HG03064 (cell line): ENCODE results near the gene DENND2D.

Source experiments
- ATAC-seq: cut with Tn5 transposase; IDR thresholded peaks from one replicate; pipeline ENCODE4 v1.9.1; 2021; ENCODE audit warnings: low read depth; ENCODE audit not compliant: unreplicated experiment

DENND2D gene

GRCh38 chr1:111199881-111200801 lies at the start of gene DENND2D:
TSS of gene DENND2D (minus strand) at chr1:111200646. CDS start at chr1:111200459, 187 bp downstream.
- ATAC-seq, result no peak

- no peak for ATAC-seq
These were observed 49.5 kb upstream of the DENND2D start for GRCh38 chr1:111249960-111250359.

GRCh38 chr1:111247125-111247838 lies 46.8 kb upstream of the DENND2D start:
- ATAC-seq, result no peak

- no peak for ATAC-seq
These were observed 42.5 kb upstream of the DENND2D start for GRCh38 chr1:111242805-111243523.

GRCh38 chr1:111241797-111242196 lies 41.4 kb upstream of the DENND2D start:
- ATAC-seq, result no peak

GRCh38 chr1:111238056-111238795 lies 37.8 kb upstream of the DENND2D start:
- ATAC-seq, result no peak

GRCh38 chr1:111236806-111237205 lies 36.4 kb upstream of the DENND2D start:
- no peak for ATAC-seq

- ATAC-seq, result no peak
These were observed 35.9 kb upstream of the DENND2D start for GRCh38 chr1:111236379-111236778.

GRCh38 chr1:111234866-111235265 lies 34.4 kb upstream of the DENND2D start:
- no peak for ATAC-seq

GRCh38 chr1:111234258-111234657 lies 33.8 kb upstream of the DENND2D start:
- no peak for ATAC-seq

GRCh38 chr1:111232134-111232533 lies 31.7 kb upstream of the DENND2D start:
- no peak for ATAC-seq

GRCh38 chr1:111228748-111229126 lies 28.3 kb upstream of the DENND2D start:
- no peak for ATAC-seq

- ATAC-seq, result no peak
These were observed 27.7 kb upstream of the DENND2D start for GRCh38 chr1:111227851-111228747.

- ATAC-seq, result no peak
These were observed 27.0 kb upstream of the DENND2D start, which contains the start of gene CHI3L2 for GRCh38 chr1:111227434-111227833. TSS of gene CHI3L2 (plus strand) at chr1:111227713. CDS start at chr1:111227730, 17 bp downstream.

GRCh38 chr1:111225717-111226400 lies 25.4 kb upstream of the DENND2D start:
- ATAC-seq, result no peak

GRCh38 chr1:111225091-111225490 lies 24.6 kb upstream of the DENND2D start:
- no peak for ATAC-seq

GRCh38 chr1:111223126-111223685 lies 22.8 kb upstream of the DENND2D start:
- no peak for ATAC-seq
